Tibial nerve (tissue), 4 donors: ENCODE measurements around the gene CADPS2. TPM values are rescaled to one million over a fixed set of nuclear protein-coding genes. Genes with fewer than 3 reads are reported as not detected.

Experiments
- DNase-seq, 2 donors: peaks; one replicate each; pipeline ENCODE4 v3.0.0-alpha.2; 2019; ENCODE audit warnings: low spot score in 2 of 2
- H3K27ac ChIP-seq, 4 donors: fragments of 200-600 bp; sonication (generic) in 3 of 4; one replicate each; pipeline ENCODE4 v1.5.1; 2017 to 2019; ENCODE audit warnings: mild to moderate bottlenecking in 1 of 4
- H3K27me3 ChIP-seq, 2 donors: fragments of 200-600 bp; sonication (generic) in 1 of 2; one replicate each; pipeline versions ENCODE4 v1.5.1 to v1.6.0; 2017 to 2019
- H3K36me3 ChIP-seq, 3 donors: fragments of 200-600 bp; sonication (generic); one replicate each; pipeline ENCODE4 v1.5.1; 2018 to 2019
- H3K4me1 ChIP-seq, 4 donors: fragments of 200-600 bp; sonication (generic) in 3 of 4; one replicate each; pipeline ENCODE4 v1.5.1; 2017 to 2019
- H3K4me3 ChIP-seq, 4 donors: fragments of 200-600 bp; sonication (generic) in 3 of 4; one replicate each; pipeline ENCODE4 v1.5.1; 2017 to 2019; ENCODE audit warnings: mild to moderate bottlenecking in 1 of 4, moderate library complexity in 1 of 4
- H3K9me3 ChIP-seq, 4 donors: fragments of 200-600 bp; sonication (generic) in 3 of 4; one replicate each; pipeline ENCODE4 v1.5.1; 2017 to 2019
- EP300 ChIP-seq, 2 donors: sonication (generic); formaldehyde crosslinking; IDR thresholded peaks; one replicate each; pipeline ENCODE4 v1.6.1; 2017; ENCODE audit warnings: antibody characterized with exemption in 2 of 2, mild to moderate bottlenecking in 1 of 2
- POLR2A ChIP-seq, 2 donors: fragments of 450-650 bp; IDR thresholded peaks; one replicate each; pipeline ENCODE4 v1.6.1; 2017; ENCODE audit warnings: antibody characterized with exemption in 2 of 2, mild to moderate bottlenecking in 2 of 2, moderate library complexity in 2 of 2
- WGBS, 2 donors: methylation state at CpG; one replicate each; pipeline ENCODE4 v1.1.5; 2018; 5-methylcytosine and 5-hydroxymethylcytosine counted together
- total RNA-seq, 4 donors: library from RNA; depleted of rRNA; stranded (reverse); fragments of >200 nt; gene quantifications; one replicate each; pipeline ENCODE4 v1.1.0, GENCODE V29; 2016
- TF ChIP-seq, protein P1 (sequence below), 5 experiments: fragments of 200-600 bp in 3 of 5; fragments of 450-650 bp in 2 of 5; sonication (generic) in 3 of 5; IDR thresholded peaks; one replicate each; pipeline ENCODE4 v1.5.1; 2016 to 2019; ENCODE audit warnings: antibody characterized with exemption in 5 of 5, mild to moderate bottlenecking in 3 of 5, moderate library complexity in 2 of 5

Gene CADPS2
- total RNA-seq, 4 donors from 2014 or later: 20.3 to 44.4 (median 27.1) TPM

- no peak for DNase-seq
- Histone ChIP-seq H3K4me3 (no peak overlapping the region), H3K36me3 (no peaks in the 10 kb centered on the region), H3K4me1 (no peaks in the 10 kb centered on the region), H3K9me3 (no peaks in the 10 kb centered on the region), H3K27me3 (no peaks in the 10 kb centered on the region), H3K27ac (no peak overlapping the region)
- TF ChIP-seq, protein P1, sequence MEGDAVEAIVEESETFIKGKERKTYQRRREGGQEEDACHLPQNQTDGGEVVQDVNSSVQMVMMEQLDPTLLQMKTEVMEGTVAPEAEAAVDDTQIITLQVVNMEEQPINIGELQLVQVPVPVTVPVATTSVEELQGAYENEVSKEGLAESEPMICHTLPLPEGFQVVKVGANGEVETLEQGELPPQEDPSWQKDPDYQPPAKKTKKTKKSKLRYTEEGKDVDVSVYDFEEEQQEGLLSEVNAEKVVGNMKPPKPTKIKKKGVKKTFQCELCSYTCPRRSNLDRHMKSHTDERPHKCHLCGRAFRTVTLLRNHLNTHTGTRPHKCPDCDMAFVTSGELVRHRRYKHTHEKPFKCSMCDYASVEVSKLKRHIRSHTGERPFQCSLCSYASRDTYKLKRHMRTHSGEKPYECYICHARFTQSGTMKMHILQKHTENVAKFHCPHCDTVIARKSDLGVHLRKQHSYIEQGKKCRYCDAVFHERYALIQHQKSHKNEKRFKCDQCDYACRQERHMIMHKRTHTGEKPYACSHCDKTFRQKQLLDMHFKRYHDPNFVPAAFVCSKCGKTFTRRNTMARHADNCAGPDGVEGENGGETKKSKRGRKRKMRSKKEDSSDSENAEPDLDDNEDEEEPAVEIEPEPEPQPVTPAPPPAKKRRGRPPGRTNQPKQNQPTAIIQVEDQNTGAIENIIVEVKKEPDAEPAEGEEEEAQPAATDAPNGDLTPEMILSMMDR (IDR thresholded peaks at IDR 0.05): no peak
- no peak for TF ChIP-seq EP300 (IDR thresholded peaks at IDR 0.05)
- no peak for TF ChIP-seq POLR2A (IDR thresholded peaks at IDR 0.05)
- WGBS, 2 donors: 54 to 74% methylated on average over 2 of the region's 2 CpGs
Measured at GRCh38 chr7:122600630-122601029, 285.6 kb downstream of the CADPS2 start.

DNA sequence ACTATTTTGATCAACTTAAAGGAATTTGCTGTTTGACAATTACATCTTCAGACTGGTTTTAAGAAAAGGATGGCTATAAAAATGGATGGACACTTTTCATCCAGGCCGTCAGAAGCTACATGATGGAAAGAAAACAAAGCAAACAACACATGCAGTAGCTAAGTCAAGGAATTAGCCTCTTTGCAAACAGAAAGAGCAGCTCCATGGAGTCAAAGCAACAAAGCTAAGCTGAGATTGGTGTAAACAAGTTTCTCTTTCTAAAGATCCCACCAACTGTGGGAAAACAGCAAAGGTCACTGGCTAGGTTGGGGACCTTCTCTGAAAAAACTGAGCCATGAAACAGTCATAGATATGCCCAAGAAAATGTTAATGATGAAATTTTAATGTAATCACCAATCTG lies 286.2 kb downstream of the CADPS2 start:
- WGBS, 2 donors: 75 to 79% methylated on average over 1 of the region's 1 CpG
- Histone ChIP-seq H3K27me3 (no peaks in the 10 kb centered on the region), H3K27ac (no peak overlapping the region), H3K36me3 (no peaks in the 10 kb centered on the region), H3K4me3 (no peak overlapping the region), H3K9me3 (no peaks in the 10 kb centered on the region), H3K4me1 (no peaks in the 10 kb centered on the region)
- no peak for TF ChIP-seq POLR2A (IDR thresholded peaks at IDR 0.05)
- DNase-seq: no peak

DNA sequence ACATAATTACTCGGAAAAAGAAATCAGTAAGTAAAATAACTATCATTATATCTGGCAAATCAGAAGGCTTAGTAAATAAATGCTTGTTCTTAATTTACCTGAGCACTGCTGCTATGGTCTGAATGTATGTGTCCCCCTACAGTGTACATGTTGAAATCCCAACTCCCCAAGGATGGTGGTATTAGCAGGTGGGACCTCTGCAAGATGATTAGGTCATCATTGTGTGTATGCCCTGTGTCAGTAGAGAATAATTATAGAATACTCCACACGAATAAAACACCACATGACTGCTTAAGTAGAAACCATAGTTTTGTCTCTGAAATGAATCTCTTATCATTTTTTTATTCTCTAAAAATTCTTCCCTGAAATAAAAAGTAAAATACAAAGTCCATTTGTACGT lies 289.0 kb downstream of the CADPS2 start:
- TF ChIP-seq, protein P1 (IDR thresholded peaks at IDR 0.05): no peak
- no peak for TF ChIP-seq EP300 (IDR thresholded peaks at IDR 0.05)
- no peak for TF ChIP-seq POLR2A (IDR thresholded peaks at IDR 0.05)
- Histone ChIP-seq H3K4me3 (no peak overlapping the region), H3K36me3 (no peaks in the 10 kb centered on the region), H3K9me3 (no peaks in the 10 kb centered on the region), H3K27ac (no peak overlapping the region), H3K27me3 (no peaks in the 10 kb centered on the region), H3K4me1 (no peaks in the 10 kb centered on the region)
- no peak for DNase-seq
- WGBS, 2 donors: 61 to 63% methylated on average over 3 of the region's 3 CpGs

DNA sequence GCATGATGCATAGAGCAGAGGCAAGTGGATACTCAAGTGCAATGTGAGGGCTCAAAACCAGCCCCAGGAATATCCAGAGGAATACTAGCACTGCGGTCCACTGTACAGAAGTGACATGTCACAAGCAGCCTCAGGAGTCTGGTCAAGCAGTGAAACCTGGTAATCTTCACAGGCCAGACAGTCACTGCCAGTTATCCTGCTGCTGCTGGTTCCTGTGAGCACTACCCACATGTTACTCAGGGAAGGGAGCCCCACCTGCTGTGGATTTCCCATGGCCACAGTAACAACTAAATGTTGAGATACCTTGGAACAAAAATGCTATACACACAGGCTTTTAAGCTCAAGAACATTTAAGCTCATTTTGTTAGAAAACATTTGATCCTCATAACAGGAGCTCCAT lies 290.4 kb downstream of the CADPS2 start:
- 100% methylated on average over 1 of the region's 1 CpG for WGBS, 2 donors
- TF ChIP-seq POLR2A (IDR thresholded peaks at IDR 0.05) (no peak), EP300 (IDR thresholded peaks at IDR 0.05) (no peak)
- TF ChIP-seq, protein P1 (IDR thresholded peaks at IDR 0.05): no peak
- Histone ChIP-seq H3K9me3 (no peaks in the 10 kb centered on the region), H3K27ac (no peak overlapping the region), H3K4me1 (no peaks in the 10 kb centered on the region), H3K36me3 (no peaks in the 10 kb centered on the region), H3K4me3 (no peak overlapping the region), H3K27me3 (no peaks in the 10 kb centered on the region)
- DNase-seq: no peak

- no peaks in the 10 kb centered on the region for H3K9me3 ChIP-seq
- no peak for DNase-seq
- no peak for TF ChIP-seq POLR2A (IDR thresholded peaks at IDR 0.05)
- TF ChIP-seq, protein P1 (IDR thresholded peaks at IDR 0.05): no peak
- no peak for TF ChIP-seq EP300 (IDR thresholded peaks at IDR 0.05)
- H3K27me3 ChIP-seq: no peaks in the 10 kb centered on the region
- no peak overlapping the region for H3K27ac ChIP-seq
- H3K4me3 ChIP-seq: no peak overlapping the region
- H3K36me3 ChIP-seq: no peaks in the 10 kb centered on the region
- 89 to 97% methylated on average over 1 of the region's 1 CpG for WGBS, 2 donors
- H3K4me1 ChIP-seq: no peaks in the 10 kb centered on the region
Measured at GRCh38 chr7:122588621-122589020, 297.6 kb downstream of the CADPS2 start.

DNA sequence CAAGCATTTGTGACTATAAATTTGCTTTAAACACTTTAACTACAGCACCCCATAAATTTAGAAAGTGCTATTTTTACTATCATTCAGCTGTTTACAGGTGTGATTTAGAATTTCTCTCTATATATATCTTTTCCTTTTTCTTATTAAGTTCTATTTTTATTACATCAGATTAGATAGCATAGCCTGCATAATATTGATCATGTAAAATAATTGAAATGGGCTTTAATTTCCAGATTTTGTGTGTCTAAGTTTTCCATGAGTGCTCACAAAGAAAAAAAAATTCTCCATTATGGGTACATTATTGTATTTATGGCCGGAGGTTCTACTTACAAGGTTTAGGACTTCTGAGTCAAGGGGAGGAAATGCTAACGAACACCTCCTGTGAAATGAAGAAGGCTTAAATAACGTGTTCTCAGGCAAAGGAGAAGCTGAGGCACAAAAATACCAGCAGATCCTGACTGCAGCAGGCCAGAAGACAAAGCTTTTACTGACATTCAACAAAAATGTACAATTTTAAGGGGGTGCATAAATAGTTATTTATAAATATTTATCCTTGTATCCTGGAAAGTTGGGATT lies 301.5 kb downstream of the CADPS2 start:
- Histone ChIP-seq H3K27ac (no peak overlapping the region), H3K27me3 (no peaks in the 10 kb centered on the region), H3K36me3 (no peaks in the 10 kb centered on the region), H3K4me1 (no peaks in the 10 kb centered on the region), H3K9me3 (no peaks in the 10 kb centered on the region), H3K4me3 (no peak overlapping the region)
- 54 to 55% methylated on average over 3 of the region's 3 CpGs for WGBS, 2 donors
- DNase-seq: no peak
- TF ChIP-seq, protein P1 (IDR thresholded peaks at IDR 0.05): no peak
- no peak for TF ChIP-seq POLR2A (IDR thresholded peaks at IDR 0.05)
- no peak for TF ChIP-seq EP300 (IDR thresholded peaks at IDR 0.05)
